GM12878 (cell line): Measurements from ENCODE around the gene GOPC.

Experiments used
- CTCF ChIP-seq, 3 experiments: IDR thresholded peaks in 2 of 3; conservative IDR thresholded peaks in 1 of 3; 2 replicates each; pipeline ENCODE4 v1.5.1; 2011; ENCODE audit warnings: low read depth in 3 of 3, low read length in 3 of 3, mild to moderate bottlenecking in 3 of 3, control low read depth in 2 of 3, moderate library complexity in 2 of 3, inconsistent platforms in 1 of 3, mixed read lengths in 1 of 3; ENCODE audit not compliant: control insufficient read depth in 2 of 3, insufficient read depth in 1 of 3; ENCODE audit errors: extremely low read depth in 1 of 3
- EGR1 ChIP-seq, 2 experiments: IDR thresholded peaks; 1 replicate in 1 of 2; 2 replicates in 1 of 2; pipeline ENCODE4 v1.6.1; 2011 to 2012; ENCODE audit warnings: low read depth in 2 of 2, low read length in 2 of 2, borderline replicate concordance in 1 of 2, mild to moderate bottlenecking in 1 of 2, moderate library complexity in 1 of 2
- EP300 ChIP-seq, 2 experiments: fragments of 150-350 bp in 1 of 2; IDR thresholded peaks; 2 replicates each; pipeline ENCODE4 v1.6.1; 2011 to 2012; ENCODE audit warnings: low read depth in 2 of 2, low read length in 2 of 2, borderline replicate concordance in 1 of 2, improper control_type of control experiment in 1 of 2, inconsistent platforms in 1 of 2; ENCODE audit not compliant: control insufficient read depth in 1 of 2
- POLR2A ChIP-seq: IDR thresholded peaks from 2 replicates; pipeline ENCODE4 v1.6.1; 2011; ENCODE audit warnings: low read depth, mild to moderate bottlenecking, low read length
- RFX5 ChIP-seq: IDR thresholded peaks from 2 replicates; pipeline ENCODE4 v1.6.1; 2011; ENCODE audit warnings: low read depth, low read length, improper control_type of control experiment
- SUZ12 ChIP-seq: fragments of 200-600 bp; sonication (generic); IDR thresholded peaks from one replicate; pipeline ENCODE4 v1.6.1; 2018; ENCODE audit warnings: antibody characterized with exemption, mild to moderate bottlenecking; ENCODE audit not compliant: unreplicated experiment

- TF ChIP-seq POLR2A (no peak), CTCF (IDR thresholded peaks at IDR 0.05 in 2 of 3, conservative IDR thresholded peaks at IDR 0.05 in 1 of 3; ENCODE audit: control insufficient read depth in 2 of 3, extremely low read depth in 1 of 3, insufficient read depth in 1 of 3, low read depth in 3 of 3, low read length in 3 of 3) (no peak), EP300 (IDR thresholded peaks at IDR 0.05; ENCODE audit: borderline replicate concordance in 1 of 2, control insufficient read depth in 1 of 2, low read depth in 2 of 2, low read length in 2 of 2) (no peak), EGR1 (IDR thresholded peaks at IDR 0.05; ENCODE audit: borderline replicate concordance in 1 of 2, low read depth in 2 of 2, low read length in 2 of 2) (no peak), RFX5 (no peak), SUZ12 (no peak)
Observed at GRCh38 chr6:117545161-117545595, 57.1 kb downstream of the GOPC start.
